Spinal cord (tissue), 10 donors: ENCODE results near the gene ZNF319. TPM values are rescaled to one million over a fixed set of nuclear protein-coding genes. Genes with fewer than 3 reads are reported as not detected.

Source experiments
- DNase-seq, 6 donors: peaks; one replicate each; pipeline versions ENCODE4 v3.0.0 to v3.0.0-alpha.2; 2013 to 2015; ENCODE audit warnings: low spot score in 6 of 6, low read depth in 4 of 6
- H3K27ac ChIP-seq: one replicate; pipeline ENCODE4 v1.5.1; 2013; ENCODE audit warnings: low read depth, low read length, control low read depth
- H3K27me3 ChIP-seq: one replicate; pipeline ENCODE4 v1.6.1; 2013; ENCODE audit warnings: low read length; ENCODE audit not compliant: control insufficient read depth, insufficient read depth
- H3K36me3 ChIP-seq: one replicate; pipeline ENCODE4 v1.6.1; 2013; ENCODE audit warnings: low read length; ENCODE audit not compliant: control insufficient read depth, insufficient read depth
- H3K4me1 ChIP-seq: one replicate; pipeline ENCODE4 v1.6.1; 2013; ENCODE audit warnings: low read length; ENCODE audit not compliant: control insufficient read depth, insufficient read depth
- H3K4me3 ChIP-seq: one replicate; pipeline ENCODE4 v1.5.1; 2013; ENCODE audit warnings: low read depth, low read length, control low read depth
- H3K9me3 ChIP-seq: one replicate; pipeline ENCODE4 v1.6.1; 2013; ENCODE audit warnings: low read length; ENCODE audit not compliant: control insufficient read depth, insufficient read depth
- WGBS: methylation state at CpG from one replicate; pipeline ENCODE4 v1.1.5; 2013; ENCODE audit warnings: missing lambda C conversion rate; ENCODE audit not compliant: insufficient coverage; 5-methylcytosine and 5-hydroxymethylcytosine counted together
- polyA plus RNA-seq, 2 donors: library from polyadenylated mRNA; unstranded; fragments of 120-200 nt; gene quantifications; one replicate each; pipeline ENCODE4 v1.2.1, GENCODE V29; 2013; ENCODE audit not compliant: insufficient read length in 2 of 2
- total RNA-seq, 2 donors: library from RNA; depleted of rRNA in 1 of 2; stranded (reverse); fragments of 120-200 nt in 1 of 2; fragments of >200 nt in 1 of 2; gene quantifications; one replicate each; pipeline versions ENCODE4 v1.2.3 to v1.2.4, GENCODE V29; 2013 to 2014
- donor health status: healthy.

Gene ZNF319
- total and polyA plus RNA-seq, 4 donors = 3.7 to 18.1 (median 10.8) TPM

- DNase-seq = no peak
- no peak overlapping the region for H3K27ac ChIP-seq
- peaks cover 6% of the 10 kb centered on the region for H3K4me1 ChIP-seq
- 86% methylated on average over 5 of the region's 10 CpGs for WGBS
- H3K9me3 ChIP-seq = no peaks in the 10 kb centered on the region
- H3K36me3 ChIP-seq = no peaks in the 10 kb centered on the region
- no peak overlapping the region for H3K4me3 ChIP-seq
- no peaks in the 10 kb centered on the region for H3K27me3 ChIP-seq
Measured at GRCh38 chr16:57969451-57970123, 30.9 kb downstream of the ZNF319 start.

- Histone ChIP-seq H3K4me1 (peaks cover 6% of the 10 kb centered on the region), H3K9me3 (no peaks in the 10 kb centered on the region), H3K4me3 (no peak overlapping the region), H3K27ac (no peak overlapping the region), H3K27me3 (no peaks in the 10 kb centered on the region), H3K36me3 (no peaks in the 10 kb centered on the region)
- no peak for DNase-seq
Measured at GRCh38 chr16:57967916-57968315, 32.6 kb downstream of the ZNF319 start.

GRCh38 chr16:57966986-57967385 is 33.5 kb downstream of the ZNF319 start:
- DNase-seq = no peak
- 93% methylated on average over 8 of the region's 9 CpGs for WGBS

GRCh38 chr16:57966204-57966771 is 34.2 kb downstream of the ZNF319 start:
- 17% methylated on average over 1 of the region's 4 CpGs for WGBS
- no peaks in the 10 kb centered on the region for H3K9me3 ChIP-seq
- no peak overlapping the region for H3K4me3 ChIP-seq
- peak in 2 of 6 donors; percentile 34 to 64 for DNase-seq
- H3K27ac ChIP-seq = no peak overlapping the region
- H3K36me3 ChIP-seq = no peaks in the 10 kb centered on the region
- peaks cover 5% of the 10 kb centered on the region for H3K4me1 ChIP-seq
- H3K27me3 ChIP-seq = no peaks in the 10 kb centered on the region

More at GRCh38 chr16:57966986-57967385, 33.5 kb downstream of the ZNF319 start:
- Histone ChIP-seq H3K27me3 (no peaks in the 10 kb centered on the region), H3K27ac (no peak overlapping the region), H3K36me3 (no peaks in the 10 kb centered on the region), H3K4me3 (no peak overlapping the region), H3K9me3 (no peaks in the 10 kb centered on the region), H3K4me1 (peaks cover 6% of the 10 kb centered on the region)

DNA sequence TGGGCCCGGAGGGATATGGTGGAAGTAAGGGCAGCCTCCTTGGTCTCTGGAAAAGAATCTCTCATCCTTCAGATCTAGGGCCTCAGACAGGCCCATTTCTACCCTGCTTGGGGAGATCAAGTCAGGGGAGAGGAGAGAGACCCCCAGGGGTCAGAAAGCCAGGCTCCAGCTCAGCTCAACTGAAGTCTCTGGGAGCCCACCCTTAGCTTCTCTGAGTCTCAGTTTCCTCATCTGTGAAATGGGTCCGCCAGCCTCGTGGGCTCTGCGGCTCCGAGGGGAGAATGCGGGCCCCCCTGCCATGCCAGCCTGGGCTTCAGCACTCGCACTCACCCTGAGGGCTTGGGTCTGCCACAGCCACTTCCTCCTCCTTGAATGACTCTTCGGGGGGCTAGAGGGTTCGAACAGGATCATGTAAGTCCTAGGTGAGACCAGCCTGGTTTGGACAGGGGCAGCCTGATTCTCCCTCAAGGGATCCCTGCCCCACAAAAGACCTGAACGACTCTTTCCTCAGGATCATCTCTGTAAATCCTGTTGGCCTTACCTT is 36.2 kb downstream of the ZNF319 start:
- Histone ChIP-seq H3K9me3 (no peaks in the 10 kb centered on the region), H3K36me3 (no peaks in the 10 kb centered on the region), H3K27me3 (no peaks in the 10 kb centered on the region), H3K4me3 (no peak overlapping the region), H3K27ac (no peak overlapping the region), H3K4me1 (no peaks in the 10 kb centered on the region)
- 85% methylated on average over 9 of the region's 10 CpGs for WGBS
- no peak for DNase-seq

DNA sequence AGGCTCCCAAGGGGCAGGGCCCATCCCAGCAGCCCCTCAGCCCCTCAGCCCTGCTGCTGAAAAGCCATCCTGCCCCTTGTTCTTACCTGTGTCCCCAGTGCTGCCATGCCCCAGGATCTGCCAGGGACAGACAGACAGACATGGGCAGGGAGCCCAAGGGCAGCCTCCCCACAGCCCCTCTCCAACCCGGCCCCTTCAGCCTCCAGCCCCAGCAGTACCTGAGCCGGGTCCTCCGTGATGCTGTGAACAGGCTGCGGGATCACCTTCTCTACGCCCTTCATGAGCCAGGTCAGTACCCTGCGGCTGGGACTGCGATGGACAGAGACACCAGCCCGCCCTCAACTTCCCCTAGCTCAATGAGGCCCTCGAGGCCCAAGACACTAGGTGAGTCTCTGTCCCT is 37.7 kb downstream of the ZNF319 start:
- 96% methylated on average over 5 of the region's 9 CpGs for WGBS
- Histone ChIP-seq H3K27me3 (no peaks in the 10 kb centered on the region), H3K4me1 (no peaks in the 10 kb centered on the region), H3K27ac (no peak overlapping the region), H3K4me3 (no peak overlapping the region), H3K36me3 (no peaks in the 10 kb centered on the region), H3K9me3 (no peaks in the 10 kb centered on the region)
- no peak for DNase-seq

DNA sequence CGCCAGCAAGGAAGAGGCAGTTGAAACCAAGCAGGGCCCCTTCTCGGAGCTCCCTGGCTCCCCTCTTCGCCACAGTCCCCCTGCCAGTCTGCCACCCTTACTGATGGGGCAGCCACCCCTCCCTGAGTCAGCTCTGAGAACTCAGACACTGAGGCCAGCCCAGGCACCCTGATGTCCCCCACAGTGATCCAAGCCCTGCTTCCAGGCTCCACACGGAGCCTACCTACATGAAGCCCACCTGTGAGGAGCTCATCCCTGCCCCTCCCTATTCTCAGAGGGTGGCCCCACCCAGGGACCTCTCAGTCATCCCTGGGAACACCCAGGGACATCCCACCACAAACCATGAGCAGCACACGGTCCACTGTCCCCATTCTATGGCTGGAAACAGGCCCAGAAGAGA is 38.4 kb downstream of the ZNF319 start:
- Histone ChIP-seq H3K4me1 (no peaks in the 10 kb centered on the region), H3K27ac (no peak overlapping the region), H3K27me3 (no peaks in the 10 kb centered on the region), H3K9me3 (no peaks in the 10 kb centered on the region), H3K4me3 (no peak overlapping the region), H3K36me3 (no peaks in the 10 kb centered on the region)
- DNase-seq = no peak
- 74% methylated on average over 5 of the region's 5 CpGs for WGBS

- Histone ChIP-seq H3K4me1 (no peaks in the 10 kb centered on the region), H3K36me3 (no peaks in the 10 kb centered on the region), H3K4me3 (no peak overlapping the region), H3K9me3 (no peaks in the 10 kb centered on the region), H3K27me3 (no peaks in the 10 kb centered on the region), H3K27ac (no peak overlapping the region)
- DNase-seq = no peak
- 76% methylated on average over 2 of the region's 2 CpGs for WGBS
Measured at GRCh38 chr16:57961538-57961937, 38.9 kb downstream of the ZNF319 start.

DNA sequence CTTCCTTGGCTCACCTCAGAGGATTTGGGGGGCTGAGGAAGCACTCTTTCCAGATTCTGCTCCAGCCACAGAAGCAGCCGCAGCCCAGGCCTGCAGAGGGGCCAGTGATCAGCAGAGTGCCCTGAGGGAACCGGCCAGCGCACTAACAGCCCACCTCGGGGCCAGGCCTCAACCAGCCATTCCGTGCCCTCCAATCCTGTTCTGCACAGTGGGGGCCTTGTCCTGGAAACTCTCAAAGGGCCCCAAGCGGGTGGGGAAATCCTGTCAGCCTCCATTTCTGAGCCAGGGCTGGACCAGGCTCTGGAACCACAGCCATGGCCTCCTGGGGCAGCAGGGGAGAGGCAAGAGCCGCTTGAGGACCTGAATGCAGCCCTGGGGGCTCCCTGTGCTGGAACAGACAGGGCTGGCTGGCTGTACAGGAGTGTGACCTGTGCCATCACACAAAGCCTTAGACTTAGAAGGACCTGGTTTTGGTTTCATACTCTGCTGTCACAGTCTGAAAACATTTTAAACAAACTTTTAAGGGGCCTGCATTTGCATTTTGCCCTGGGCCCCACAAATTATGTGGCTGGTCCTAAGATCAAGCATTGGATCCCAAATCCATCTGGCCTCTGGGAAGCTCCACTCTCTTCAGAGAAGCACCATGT is 39.5 kb downstream of the ZNF319 start:
- H3K4me3 ChIP-seq = no peak overlapping the region
- no peak overlapping the region for H3K27ac ChIP-seq
- WGBS = 85% methylated on average over 7 of the region's 7 CpGs
- no peaks in the 10 kb centered on the region for H3K9me3 ChIP-seq
- no peak for DNase-seq
- no peaks in the 10 kb centered on the region for H3K27me3 ChIP-seq
- H3K4me1 ChIP-seq = no peaks in the 10 kb centered on the region
- no peaks in the 10 kb centered on the region for H3K36me3 ChIP-seq

GRCh38 chr16:57960310-57960709 is 40.2 kb downstream of the ZNF319 start:
- Histone ChIP-seq H3K36me3 (no peaks in the 10 kb centered on the region), H3K4me1 (peaks cover 3% of the 10 kb centered on the region), H3K27ac (no peak overlapping the region), H3K9me3 (no peaks in the 10 kb centered on the region), H3K4me3 (no peak overlapping the region), H3K27me3 (no peaks in the 10 kb centered on the region)
- WGBS = 79% methylated on average over 2 of the region's 10 CpGs
- DNase-seq = no peak
